Heart left ventricle (tissue), 16 donors: ENCODE results near the gene MPRIP. TPM values are rescaled to one million over a fixed set of nuclear protein-coding genes. Genes with fewer than 3 reads are reported as not detected.

ENCODE experiments used
- ATAC-seq, 4 donors: fragments of 200-7000 bp; cut with Tn5 transposase; one replicate each; pipeline ENCODE4 v1.9.1; 2020 to 2022; ENCODE audit warnings: moderate library complexity in 4 of 4, mild to moderate bottlenecking in 3 of 4, moderate number of reproducible peaks in 1 of 4
- DNase-seq, 5 donors: peaks; one replicate each; pipeline ENCODE4 v3.0.0-alpha.2; 2020
- H3K27ac ChIP-seq, 12 donors: fragments of 200-600 bp; sonication (generic) in 4 of 12; one replicate each; pipeline versions ENCODE4 v1.5.0 to v1.8.0; 2016 to 2022; ENCODE audit warnings: mild to moderate bottlenecking in 2 of 12
- H3K27me3 ChIP-seq, 9 donors: fragments of 200-600 bp; sonication (generic) in 2 of 9; one replicate each; pipeline versions ENCODE4 v1.5.1 to v1.8.0; 2016 to 2022; ENCODE audit warnings: mild to moderate bottlenecking in 3 of 9
- H3K36me3 ChIP-seq, 9 donors: fragments of 200-600 bp; sonication (generic) in 2 of 9; one replicate each; pipeline versions ENCODE4 v1.5.0 to v1.8.0; 2018 to 2022; ENCODE audit warnings: mild to moderate bottlenecking in 2 of 9
- H3K4me1 ChIP-seq, 12 donors: fragments of 200-600 bp; sonication (generic) in 4 of 12; one replicate each; pipeline versions ENCODE4 v1.5.0 to v1.8.0; 2016 to 2022; ENCODE audit warnings: mild to moderate bottlenecking in 3 of 12
- H3K4me3 ChIP-seq, 12 donors: fragments of 200-600 bp; sonication (generic) in 4 of 12; one replicate each; pipeline versions ENCODE4 v1.5.0 to v1.8.0; 2017 to 2022; ENCODE audit warnings: mild to moderate bottlenecking in 9 of 12, moderate library complexity in 4 of 12
- H3K9me3 ChIP-seq, 12 donors: fragments of 200-600 bp; sonication (generic) in 4 of 12; one replicate each; pipeline versions ENCODE4 v1.5.0 to v1.8.0; 2016 to 2022; ENCODE audit warnings: mild to moderate bottlenecking in 1 of 12
- CTCF ChIP-seq, 12 donors: fragments of 200-600 bp; sonication (generic) in 4 of 12; IDR thresholded peaks; one replicate each; pipeline versions ENCODE4 v1.5.0 to v1.8.0; 2018 to 2022; ENCODE audit warnings: antibody characterized with exemption in 12 of 12, mild to moderate bottlenecking in 5 of 12
- POLR2A ChIP-seq, 2 donors: fragments of 450-650 bp; IDR thresholded peaks; one replicate each; pipeline ENCODE4 v1.6.1; 2017; ENCODE audit warnings: antibody characterized with exemption in 2 of 2, mild to moderate bottlenecking in 2 of 2, moderate library complexity in 2 of 2
- WGBS, 4 donors: extraction: QIAGEN DNeasy Blood & Tissue Kit in 2 of 4; methylation state at CpG; one replicate each; pipeline versions ENCODE4 v1.1.5 to v1.1.7; 2013 to 2018; 5-methylcytosine and 5-hydroxymethylcytosine counted together
- intact Hi-C, 10 donors: fragments of 100-400 bp; cut with DNase I; formaldehyde crosslinking; loops; one replicate each; pipeline versions ENCODE4 v1.11.1 to v1.14.2; 2022
- polyA plus RNA-seq, 2 donors: library from polyadenylated mRNA; stranded (reverse); fragments of 200-250 nt; gene quantifications; one replicate each; pipeline ENCODE4 v1.2.3, GENCODE V29; 2013
- total RNA-seq, 9 donors: library from RNA; depleted of rRNA in 2 of 9; stranded (reverse); fragments of >200 nt in 2 of 9; fragmentation: NEBNext Ultra II Directional in 3 of 9; extraction: Animal tissue kit (Norgen Biotek cat#: 25700) in 3 of 9; gene quantifications; one replicate each; pipeline versions ENCODE4 v1.1.0 to v1.2.4, GENCODE V29; 2016 to 2023
- donor health status: ischemic (EF 13 %, LVEDD 7.1; RV severe dilation, severe dysfunction).
- donor health status: healthy with polysubstance abuse.
- donor health status: DM: no; HTN: yes; CAD: no.
- donor health status: DM: no; HTN: no; CAD: no.
- donor health status: ischemic (EF 25% LVEDD 6.9; RV normal size, moderate dysfunction).
- donor health status: ischemic (EF 25% LVEDD 5.7; RV mildly dilated, moderate dysfunction).
- donor health status: healthy.
- donor health status: DM: yes; HTN: yes; CAD: no.
- donor health status: ischemic (EF 35%, LVEDD 5.7; RV mildly dilated, moderate dysfunction).
- donor health status: nonischemic (EF 11% LVEDD 7.7; RV severe dilation, severe dysfunction).
- donor health status: DM: yes; HTN: yes; CAD: no.
- donor health status: PGD.
- donor health status: ischemic (EF 29% LVEDD 5.4; RV normal size, mild dysfunction).
- donor health status: nonischemic (EF 23%, LVEDD 6.1; RV moderate dilation, normal function).

Gene MPRIP
- total and polyA plus RNA-seq, 11 donors, result 131 to 686 (median 343) TPM

DNA sequence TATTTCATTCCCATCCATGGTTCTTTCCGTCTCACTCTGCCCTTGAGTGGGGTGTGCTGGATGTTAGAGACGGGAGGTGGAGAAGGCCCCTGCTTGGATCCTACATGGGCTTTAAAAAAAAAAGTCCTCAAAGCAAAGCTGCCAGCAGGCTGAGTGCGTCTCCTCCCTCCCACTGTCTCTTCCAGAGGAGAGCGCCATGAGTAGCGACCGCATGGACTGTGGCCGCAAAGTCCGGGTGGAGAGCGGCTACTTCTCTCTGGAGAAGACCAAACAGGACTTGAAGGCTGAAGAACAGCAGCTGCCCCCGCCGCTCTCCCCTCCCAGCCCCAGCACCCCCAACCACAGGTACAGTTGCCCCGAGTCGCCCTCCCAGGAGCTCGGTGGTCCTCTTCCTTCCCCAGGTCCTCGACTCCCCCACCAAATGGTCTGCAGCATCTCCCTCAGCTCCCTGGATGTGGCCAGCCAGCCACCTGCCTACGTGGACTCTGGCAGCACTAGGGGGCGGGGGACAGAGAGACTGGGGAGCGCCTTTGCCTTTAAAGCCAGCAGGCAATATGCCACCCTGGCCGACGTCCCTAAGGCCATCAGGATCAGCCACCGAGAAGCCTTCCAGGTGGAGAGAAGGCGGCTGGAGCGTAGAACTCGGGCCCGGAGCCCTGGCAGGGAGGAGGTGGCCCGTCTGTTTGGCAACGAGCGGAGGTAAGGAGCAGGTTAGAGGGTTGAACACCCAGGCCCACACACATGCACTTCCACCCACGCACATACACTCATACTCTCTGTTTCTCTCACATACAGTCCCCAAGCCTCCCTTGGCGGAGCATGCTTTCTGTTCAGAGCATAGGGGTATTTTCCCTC is 95.7 kb downstream of the MPRIP start:
- 79 to 89% (median 87%) methylated on average over 24 to 30 of the region's 30 CpGs for WGBS, 4 donors
- H3K27me3 ChIP-seq, result no peaks in the 10 kb centered on the region
- intact Hi-C loops, result loop anchor here in 2 of 10 donors (10.0 kb wide), 1 partner anchor 133 kb away; no protein-coding TSS in a partner anchor
- DNase-seq (peak in 1 of 5 donors; percentile 53), ATAC-seq (no peak)
- no peak overlapping the region for H3K27ac ChIP-seq
- no peaks in the 10 kb centered on the region for H3K9me3 ChIP-seq
- peaks cover 0 to 98% (median 83%) of the 10 kb centered on the region in 9 donors for H3K36me3 ChIP-seq
- TF ChIP-seq CTCF (IDR thresholded peaks at IDR 0.05), result no peak
- peaks cover 0 to 46% (median 15%) of the 10 kb centered on the region in 12 donors for H3K4me1 ChIP-seq
- no peak overlapping the region for H3K4me3 ChIP-seq

- TF ChIP-seq POLR2A (IDR thresholded peaks at IDR 0.05) (no peak), CTCF (IDR thresholded peaks at IDR 0.05) (no peak)
- Histone ChIP-seq H3K4me1 (peaks cover 0 to 43% (median 16%) of the 10 kb centered on the region in 12 donors), H3K27ac (peak overlapping the region in 1 of 12 donors; percentile 5), H3K4me3 (no peak overlapping the region), H3K36me3 (peaks cover 0 to 99% (median 84%) of the 10 kb centered on the region in 9 donors), H3K27me3 (no peaks in the 10 kb centered on the region), H3K9me3 (no peaks in the 10 kb centered on the region)
- intact Hi-C loops, result loop anchor here in 8 of 10 donors (5.0 to 10.0 kb wide), 4 partner anchors 95 to 175 kb away; partner anchors contain the start of gene FLCN (in 1 of the 8)
- ATAC-seq (no peak), DNase-seq (no peak)
- WGBS, 4 donors, result 65 to 78% (median 72%) methylated on average over 7 of the region's 7 CpGs
These were observed 97.8 kb downstream of the MPRIP start for GRCh38 chr17:17139972-17140589.

DNA sequence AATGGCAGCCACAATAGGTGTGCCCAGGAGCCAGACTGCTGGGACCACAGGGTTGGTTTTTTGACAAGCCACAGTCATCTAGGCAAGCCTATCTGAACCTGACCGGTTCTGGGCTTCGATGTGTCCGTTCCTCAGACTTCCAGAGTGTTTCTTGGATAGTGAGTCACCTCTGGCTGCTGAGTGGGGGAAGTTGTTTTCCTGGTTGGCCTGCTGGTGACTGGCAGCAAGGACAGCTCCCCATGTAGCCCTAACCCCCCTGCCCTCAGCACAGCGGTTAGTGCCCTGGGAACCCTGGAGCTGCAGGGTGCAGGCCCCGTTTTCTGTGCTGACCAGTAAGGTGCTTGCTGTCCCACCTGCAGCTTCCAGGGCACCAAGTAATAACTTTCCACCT is 98.3 kb downstream of the MPRIP start:
- no peak for ATAC-seq
- 47 to 75% (median 59%) methylated on average over 4 to 5 of the region's 5 CpGs for WGBS, 4 donors

More for the DNA sequence above, 98.3 kb downstream of the MPRIP start:
- no peak for TF ChIP-seq CTCF (IDR thresholded peaks at IDR 0.05)
- no peak for TF ChIP-seq POLR2A (IDR thresholded peaks at IDR 0.05)
- Histone ChIP-seq H3K9me3 (no peaks in the 10 kb centered on the region), H3K4me1 (peaks cover 0 to 43% (median 19%) of the 10 kb centered on the region in 12 donors), H3K27me3 (no peaks in the 10 kb centered on the region), H3K27ac (peak overlapping the region in 4 of 12 donors; percentile 17 to 46 (median 34)), H3K4me3 (no peak overlapping the region), H3K36me3 (peaks cover 0 to 100% (median 84%) of the 10 kb centered on the region in 9 donors)
- DNase-seq, result no peak
- intact Hi-C loops, result loop anchor here in 7 of 10 donors (5.0 to 10.0 kb wide), 4 partner anchors 94 to 174 kb away; partner anchors contain the start of gene FLCN (in 1 of the 7)
